ENCODE measurements around the gene AHI1.
"Not testable (repeated sequence)": the region's sequence is repeated elsewhere in the genome, so short reads cannot be mapped to it uniquely, and the experiment has no call there.

AHI1 gene

DNA sequence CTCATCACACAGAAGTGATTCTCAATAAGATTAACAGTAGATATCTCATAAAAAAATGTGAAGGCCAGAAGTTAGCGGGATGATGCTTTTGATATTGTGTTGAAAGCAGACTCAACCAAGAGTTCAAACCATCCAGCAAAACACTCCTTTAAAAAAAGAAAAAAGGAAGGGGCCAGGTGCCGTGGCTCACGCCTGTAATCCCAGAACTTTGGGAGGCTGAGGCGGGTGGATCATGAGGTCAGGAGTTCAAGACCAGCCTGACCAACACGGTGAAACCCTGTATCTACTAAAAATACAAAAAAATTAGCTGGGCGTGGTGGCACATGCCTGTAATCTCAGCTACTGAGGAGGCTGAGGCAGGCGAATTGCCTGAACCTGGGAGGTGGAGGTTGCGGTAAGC is 157.6 kb downstream of the AHI1 start:
- not testable (repeated sequence) for FAIRE-seq; DNase-seq (ENCODE audit: insufficient read length, low spot score)

DNA sequence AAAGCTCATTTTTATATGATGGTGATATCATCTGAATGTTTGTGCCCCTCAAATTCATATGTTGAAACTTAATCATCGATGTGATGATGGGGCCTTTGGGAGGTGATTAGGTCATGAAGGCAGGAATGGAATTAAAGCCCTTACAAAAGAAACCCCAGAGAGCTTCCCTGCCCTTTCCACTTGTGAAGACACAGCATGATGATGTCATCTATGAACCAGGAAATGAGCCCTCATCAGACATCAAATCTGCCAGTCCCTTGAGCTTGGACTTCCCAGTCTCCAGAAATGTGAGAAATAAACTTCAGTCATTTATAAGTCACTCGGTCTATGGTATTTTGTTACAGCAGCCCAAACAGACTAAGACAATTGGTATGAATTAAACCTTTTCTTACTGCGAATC is 163.4 kb downstream of the AHI1 start:
- no peak for DNase-seq (ENCODE audit: insufficient read length, low spot score)

DNA sequence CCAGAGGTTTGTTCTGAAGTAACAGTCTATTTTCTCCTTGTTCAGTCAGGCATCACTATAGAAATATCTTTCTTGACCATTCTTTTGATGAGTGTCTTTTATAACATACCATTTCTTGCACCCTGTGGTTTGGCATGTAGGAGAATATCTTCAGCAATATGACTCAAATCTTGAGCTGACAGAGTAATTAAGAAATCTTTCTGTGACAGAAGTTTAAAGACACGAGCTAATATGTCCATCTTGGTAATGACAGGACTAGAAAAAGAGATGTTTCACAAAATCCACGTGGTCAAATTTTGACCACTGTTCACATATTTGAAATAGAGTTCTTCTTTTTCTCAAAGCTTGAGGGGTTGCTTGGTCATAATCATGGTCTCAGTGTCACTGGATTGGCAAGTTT is 166.5 kb downstream of the AHI1 start:
- FAIRE-seq (no peak), DNase-seq (ENCODE audit: insufficient read length, low spot score) (no peak)

More for the DNA sequence above, 163.4 kb downstream of the AHI1 start:
- FAIRE-seq, result no peak

DNA sequence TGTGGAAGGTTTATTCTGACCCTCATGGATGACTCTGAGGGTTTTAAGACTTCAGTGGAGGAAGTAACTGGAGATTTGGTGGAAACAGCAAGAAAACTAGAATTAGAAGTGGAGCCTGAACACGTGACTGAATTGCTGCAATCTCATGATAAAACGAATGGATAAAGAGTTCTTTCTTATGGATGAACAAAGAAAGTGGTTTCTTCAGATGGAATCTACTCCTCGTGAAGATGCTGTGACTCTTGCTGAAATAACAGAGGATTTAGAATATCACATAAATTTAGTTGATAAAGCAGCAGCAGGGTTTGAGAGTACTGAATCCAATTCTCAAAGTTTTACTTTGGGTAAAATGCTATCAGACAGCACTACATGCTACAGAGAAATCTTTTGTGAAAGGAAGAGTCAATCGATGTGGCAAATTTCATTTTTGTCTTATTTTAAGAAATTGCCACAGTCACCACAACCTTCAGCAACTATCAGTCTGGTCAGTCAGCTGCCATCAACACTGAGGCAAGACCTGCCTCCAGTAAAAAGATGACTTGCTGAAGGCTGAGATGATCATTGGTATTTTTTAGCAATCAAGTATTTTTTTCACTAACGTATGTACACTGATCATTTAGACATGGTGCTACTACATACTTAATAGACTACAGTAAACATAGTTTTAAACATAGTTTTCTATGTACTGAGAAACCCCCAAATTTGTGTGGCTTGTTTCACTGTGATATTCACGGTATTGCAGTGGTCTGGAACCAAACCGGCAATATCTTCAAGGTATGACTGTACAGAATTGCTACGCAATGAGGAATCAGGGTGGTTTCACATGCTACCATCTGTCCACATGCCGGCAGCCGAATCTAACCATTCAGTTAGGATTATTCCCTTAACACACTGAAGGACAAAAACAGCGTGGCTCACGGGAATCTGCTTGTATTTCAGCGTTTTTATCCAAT is 167.4 kb downstream of the AHI1 start:
- FAIRE-seq, result no peak
- no peak for DNase-seq (ENCODE audit: insufficient read length, low spot score)

DNA sequence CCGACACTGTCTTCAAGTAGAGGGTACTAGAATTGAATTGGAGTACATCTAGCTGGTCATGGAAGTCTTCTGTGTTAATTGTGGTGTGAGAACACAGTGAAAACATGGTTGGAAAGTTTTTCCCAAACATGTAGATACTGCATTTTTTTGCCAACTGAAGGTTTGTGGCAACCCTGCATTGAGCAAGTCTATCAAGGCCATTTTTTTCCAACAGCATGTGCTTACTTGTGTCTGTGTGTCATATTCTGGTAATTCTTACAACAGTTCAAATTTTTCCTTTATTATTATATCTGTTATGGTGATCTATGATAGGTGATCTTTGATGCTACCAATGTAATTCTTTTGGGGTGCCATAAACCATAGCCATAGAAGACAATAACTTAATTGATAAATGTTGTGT is 169.4 kb downstream of the AHI1 start:
- FAIRE-seq (no peak), DNase-seq (ENCODE audit: insufficient read length, low spot score) (no peak)

DNA sequence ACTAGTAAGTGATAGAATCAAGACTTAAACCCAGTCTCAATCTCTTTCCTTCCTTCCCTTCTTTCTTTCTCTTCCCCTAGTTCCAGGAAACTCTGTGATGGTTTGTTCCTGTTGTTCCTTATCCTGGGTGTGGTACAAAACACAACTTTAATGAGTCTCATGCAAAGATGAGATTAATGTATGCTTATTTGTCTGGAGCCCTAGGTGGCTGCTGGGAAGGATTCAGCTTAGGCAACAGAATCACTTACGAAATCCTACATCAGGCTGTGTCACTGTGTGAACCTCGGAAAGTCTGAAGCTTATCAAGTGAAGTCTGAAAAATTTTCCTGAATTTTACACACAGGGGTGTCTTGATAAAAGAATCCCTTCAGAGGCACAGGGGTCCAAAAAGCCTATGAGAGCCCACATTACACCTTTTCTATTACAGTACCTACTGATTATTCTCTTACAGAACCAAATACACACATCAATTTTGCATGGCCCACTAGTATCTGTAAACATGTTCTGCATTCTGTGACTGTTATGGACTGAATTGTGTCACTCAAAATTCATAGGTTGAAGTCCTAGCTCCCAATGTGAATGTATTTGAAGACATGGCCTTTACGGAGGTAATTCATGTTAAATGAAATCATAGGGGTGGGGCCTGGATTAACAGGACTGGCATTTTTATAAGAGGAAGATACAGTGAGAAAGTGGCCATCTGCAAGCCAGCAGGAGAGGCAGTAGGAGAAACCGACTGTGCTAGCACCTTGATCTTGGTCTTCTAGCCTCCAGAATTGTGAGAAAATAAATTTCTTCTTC is 171.7 kb downstream of the AHI1 start:
- DNase-seq (ENCODE audit: insufficient read length, low spot score), result no peak
- no peak for FAIRE-seq

DNA sequence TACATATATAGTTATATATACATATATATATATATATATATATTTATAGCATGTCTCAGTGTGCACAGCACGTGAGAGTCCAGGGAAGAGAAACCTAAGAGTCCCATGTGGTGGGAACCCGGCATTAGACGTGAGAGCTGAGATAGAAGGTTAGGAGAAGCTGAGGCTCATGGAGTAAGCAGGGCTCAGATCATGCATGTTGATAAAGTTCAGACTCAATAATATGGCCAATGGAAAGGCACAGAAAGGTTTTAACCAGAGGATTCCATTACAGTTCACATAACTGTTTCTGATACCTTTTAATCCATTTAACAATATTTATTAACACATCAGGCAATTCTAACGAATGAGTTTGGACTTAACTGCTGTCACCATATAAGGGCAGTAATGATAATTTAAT is 173.0 kb downstream of the AHI1 start:
- no peak for DNase-seq (ENCODE audit: insufficient read length, low spot score)
- FAIRE-seq, result no peak

DNA sequence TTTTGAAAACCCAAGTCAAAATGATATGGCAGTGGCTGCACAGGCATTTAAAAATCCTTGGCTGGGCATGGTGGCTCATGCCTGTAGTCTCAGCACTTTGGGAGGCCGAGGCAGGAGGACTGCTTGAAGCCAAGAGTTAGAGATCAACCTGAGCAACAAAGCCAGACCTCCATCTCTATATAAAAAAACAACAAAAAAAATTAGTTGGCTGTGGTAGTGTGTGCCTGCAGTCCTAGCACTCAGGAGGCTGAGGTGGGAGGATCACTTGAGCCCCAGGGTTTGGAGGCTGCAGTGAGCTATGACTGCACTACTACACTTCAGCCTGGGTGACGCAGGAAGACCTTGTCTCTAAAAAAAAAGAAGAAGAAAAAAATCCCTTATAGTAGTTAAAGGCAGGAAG is 173.6 kb downstream of the AHI1 start:
- DNase-seq (ENCODE audit: insufficient read length, low spot score), result no peak
- FAIRE-seq, result no peak

DNA sequence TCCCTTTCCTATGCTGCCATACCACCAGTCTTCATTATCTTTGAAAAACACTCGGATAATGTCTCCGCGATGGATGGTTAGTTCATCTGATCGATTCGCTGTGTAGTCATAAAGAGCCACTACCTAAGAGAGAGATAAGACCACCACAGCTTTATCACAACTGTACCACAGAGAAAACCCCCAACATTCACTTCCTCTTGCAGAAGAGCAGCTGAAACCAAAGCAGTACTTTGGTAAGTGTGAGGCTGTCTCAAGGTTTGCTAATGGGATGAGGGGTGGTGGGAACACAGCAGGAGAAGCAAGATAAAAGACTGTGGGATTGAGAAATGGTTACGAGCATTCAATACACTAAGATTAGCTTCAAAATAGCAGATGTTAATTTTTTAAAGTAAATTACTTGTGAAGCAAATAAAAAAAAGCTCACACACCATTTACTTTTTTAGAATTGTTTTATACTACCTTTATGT is 174.3 kb downstream of the AHI1 start:
- DNase-seq (ENCODE audit: insufficient read length, low spot score), result no peak
- no peak for FAIRE-seq

DNA sequence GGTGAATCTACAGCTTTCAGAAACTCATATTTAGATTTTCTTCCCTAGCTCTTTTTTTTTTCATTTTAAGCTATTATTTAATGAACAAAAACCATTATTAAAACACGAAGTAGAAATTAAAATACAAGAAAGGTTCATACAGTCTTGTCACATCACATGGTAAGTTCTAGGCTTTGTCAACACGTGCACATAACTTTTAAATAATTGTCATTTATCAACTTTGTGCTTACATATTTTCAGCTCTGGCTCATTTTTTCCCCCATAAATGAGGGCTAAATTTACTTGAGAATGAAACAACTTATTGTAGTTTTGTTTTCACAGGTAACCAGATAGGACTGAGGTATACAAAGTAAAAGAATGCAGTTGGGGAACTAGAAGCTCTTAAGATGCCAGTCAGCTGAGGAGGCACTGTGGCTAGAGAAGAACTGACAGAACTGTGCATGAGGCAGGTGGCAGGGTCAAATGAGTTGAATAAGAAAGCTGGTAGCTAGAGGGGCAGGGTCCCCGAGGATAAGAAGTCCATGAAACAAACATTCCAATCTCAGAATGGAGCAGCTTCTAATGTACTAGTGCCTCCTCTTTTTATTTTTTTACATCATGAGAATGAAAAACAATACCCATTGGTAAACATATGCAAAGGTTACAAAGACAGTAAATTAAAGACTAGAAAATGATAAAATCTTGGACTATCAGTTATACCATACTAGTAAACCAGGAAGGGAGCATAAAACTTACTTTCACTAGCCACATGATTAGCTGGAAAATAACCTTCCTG is 174.9 kb downstream of the AHI1 start:
- FAIRE-seq (no peak), DNase-seq (ENCODE audit: insufficient read length, low spot score) (no peak)

DNA sequence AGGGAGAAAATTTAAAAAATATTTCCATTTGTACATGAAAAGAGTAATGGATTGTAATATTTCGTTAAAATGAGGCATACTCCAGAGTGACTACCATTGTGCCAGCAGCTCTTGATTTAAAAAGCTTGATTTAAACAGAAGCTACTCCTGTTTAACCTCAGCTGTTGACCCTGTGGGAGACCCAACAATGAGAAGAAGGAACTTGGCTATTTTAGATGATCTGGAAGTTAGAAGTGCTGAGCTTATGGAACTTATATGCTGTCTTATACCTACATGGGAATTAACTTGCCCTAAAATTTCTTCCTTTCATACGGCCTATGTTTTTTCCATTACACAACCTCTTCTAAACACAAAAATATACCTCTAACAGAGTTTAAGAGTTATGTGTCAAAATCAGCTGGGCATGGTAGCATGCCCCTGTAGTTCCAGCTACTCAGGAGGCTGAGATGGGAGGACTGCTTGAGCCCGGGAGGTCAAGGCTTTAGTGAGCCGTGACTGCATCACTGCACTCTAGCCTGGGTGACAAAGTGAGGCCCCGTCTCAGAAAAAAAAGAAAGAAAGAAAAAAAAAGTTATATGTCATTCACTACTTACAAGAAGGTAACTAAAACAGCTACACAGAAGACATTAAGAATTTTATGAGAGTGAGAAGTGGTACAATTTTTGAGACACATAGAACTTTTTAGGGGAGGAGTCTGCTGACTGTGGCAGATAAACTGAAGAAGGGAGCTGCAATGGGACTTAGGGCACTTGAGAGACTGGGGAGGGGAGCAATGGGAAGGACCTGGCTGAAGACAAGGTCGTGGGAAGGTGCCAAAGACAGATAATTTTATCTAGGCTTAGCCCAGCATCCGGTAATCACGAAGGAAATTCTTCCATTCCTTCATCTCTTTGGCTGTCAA is 176.6 kb downstream of the AHI1 start:
- DNase-seq (ENCODE audit: insufficient read length, low spot score), result no peak
- FAIRE-seq, result no peak

DNA sequence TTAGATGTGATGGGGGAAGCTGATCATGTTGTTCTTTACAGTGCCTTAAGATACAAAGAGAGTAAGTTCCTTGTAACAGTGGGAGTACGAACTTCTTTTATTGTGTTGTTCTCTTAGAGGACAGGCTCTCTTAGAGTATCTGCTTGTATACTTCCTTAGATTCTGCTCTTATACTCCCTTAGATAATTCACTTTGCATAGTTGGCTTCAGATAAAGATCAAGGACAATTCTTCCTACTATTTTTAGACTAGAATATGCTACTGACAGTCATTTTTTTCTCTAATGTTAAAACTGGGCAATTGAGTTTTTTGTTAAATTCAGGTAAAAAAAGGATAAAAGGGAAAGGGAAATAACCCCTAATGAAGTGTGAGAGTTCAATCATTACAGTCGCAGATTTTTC is 177.7 kb downstream of the AHI1 start:
- no peak for FAIRE-seq

DNA sequence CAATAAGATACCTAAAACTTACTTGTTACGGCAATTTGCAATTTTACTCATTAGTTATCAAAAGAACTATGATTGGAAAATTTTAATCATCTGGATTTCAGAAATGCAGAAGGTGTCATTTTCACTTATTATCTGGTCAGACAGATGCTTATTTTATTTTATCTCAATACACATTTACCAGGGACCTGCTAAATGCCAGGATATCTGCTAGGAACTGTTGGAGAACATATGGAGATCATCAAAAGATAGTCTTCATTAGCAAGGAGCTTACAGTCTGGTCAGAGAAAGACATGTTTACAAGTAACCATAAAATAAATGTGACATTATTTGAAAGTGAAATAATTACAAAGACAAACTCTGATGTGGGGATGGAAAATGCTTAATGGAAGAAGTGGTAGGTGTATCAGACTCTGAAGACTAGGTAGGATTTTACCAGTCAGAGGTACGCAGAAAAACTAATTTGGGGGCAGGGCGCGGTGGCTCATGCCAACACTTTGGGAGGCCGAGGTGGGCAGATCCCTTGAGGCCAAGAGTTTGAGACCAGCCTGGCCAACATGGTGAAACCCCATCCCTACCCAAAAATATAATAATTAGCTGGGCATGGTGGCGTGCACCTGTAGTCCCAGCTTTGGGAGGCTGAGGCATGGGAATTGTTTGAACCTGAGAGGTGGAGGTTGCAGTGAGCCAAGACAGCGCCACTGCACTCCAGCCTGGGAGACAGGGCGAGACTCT is 178.6 kb downstream of the AHI1 start:
- FAIRE-seq (no peak), DNase-seq (ENCODE audit: insufficient read length, low spot score) (no peak)

More for the DNA sequence above, 177.7 kb downstream of the AHI1 start:
- no peak for DNase-seq (ENCODE audit: insufficient read length, low spot score)

DNA sequence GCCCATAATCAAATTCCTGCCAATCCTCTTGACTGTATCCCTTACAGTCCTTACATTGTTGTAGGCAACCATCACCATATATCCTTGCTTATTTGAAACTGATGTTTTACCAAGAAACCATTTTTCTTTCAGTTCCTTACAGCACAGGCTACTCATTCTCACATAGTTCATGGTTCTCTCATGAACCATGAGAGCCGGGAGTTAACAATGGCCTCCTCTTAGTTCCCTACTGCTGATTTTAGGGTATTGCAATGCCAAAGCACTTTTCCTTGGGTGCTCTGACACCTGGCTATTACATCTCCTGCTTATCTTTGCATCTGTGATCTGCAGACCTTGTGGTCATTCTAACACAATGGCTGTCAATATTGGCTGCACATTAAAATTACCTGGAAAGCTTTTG is 183.0 kb downstream of the AHI1 start:
- no peak for DNase-seq (ENCODE audit: insufficient read length, low spot score)
- FAIRE-seq, result no peak

DNA sequence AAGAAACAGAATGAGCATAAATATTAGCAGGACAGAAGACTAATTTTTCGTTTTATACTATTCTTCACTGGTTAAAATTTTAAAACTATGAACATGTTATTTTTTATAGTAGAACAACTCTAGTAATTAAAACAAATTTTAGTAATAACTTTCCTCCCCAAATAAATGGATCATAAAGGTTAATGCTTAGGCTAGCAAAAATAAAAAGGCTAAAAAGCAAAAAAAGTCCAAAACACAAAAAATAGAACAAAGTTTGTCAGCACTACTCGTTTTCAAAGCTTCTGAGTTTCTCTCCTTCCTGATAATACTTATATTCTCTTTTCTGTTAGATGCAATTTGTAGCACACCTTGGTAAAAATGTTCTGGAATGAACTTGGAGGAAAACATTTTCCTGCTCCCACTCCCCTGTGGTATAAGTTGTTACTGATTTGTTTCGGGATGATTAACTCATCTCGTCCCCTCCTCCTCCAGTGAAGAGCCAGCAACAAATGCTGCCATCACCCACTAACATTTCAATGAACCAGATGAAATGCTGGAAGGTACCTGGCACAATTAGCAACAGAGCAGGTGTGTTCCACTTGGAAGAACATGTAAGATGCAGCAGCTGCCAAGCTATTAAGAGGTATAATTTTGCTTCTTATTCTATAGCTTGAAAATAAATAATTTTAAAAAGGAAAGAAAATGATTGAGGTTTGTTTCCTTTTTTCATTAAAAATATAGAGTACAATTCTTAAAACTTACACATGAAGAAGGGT is 185.9 kb downstream of the AHI1 start:
- DNase-seq (ENCODE audit: insufficient read length, low spot score) (no peak), FAIRE-seq (no peak)

DNA sequence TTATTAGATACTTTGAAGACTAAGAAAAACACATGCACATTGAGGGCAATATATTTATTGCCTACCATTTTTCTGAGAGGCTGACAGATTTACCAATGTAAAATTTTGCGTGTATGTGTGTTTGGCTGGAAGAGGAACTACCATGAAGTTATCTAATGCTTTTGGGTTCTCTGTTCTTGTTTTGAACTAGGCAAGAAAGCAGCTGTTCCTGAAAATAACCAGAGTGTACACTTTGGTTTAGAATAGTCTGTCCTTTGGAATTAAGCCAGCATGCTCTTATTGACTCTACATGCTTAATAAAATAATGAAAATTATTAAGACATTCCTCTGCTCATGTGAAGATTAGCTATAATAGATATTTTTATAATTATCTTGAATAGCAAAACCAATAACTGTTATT is 187.2 kb downstream of the AHI1 start:
- FAIRE-seq, result no peak
- no peak for DNase-seq (ENCODE audit: insufficient read length, low spot score)

DNA sequence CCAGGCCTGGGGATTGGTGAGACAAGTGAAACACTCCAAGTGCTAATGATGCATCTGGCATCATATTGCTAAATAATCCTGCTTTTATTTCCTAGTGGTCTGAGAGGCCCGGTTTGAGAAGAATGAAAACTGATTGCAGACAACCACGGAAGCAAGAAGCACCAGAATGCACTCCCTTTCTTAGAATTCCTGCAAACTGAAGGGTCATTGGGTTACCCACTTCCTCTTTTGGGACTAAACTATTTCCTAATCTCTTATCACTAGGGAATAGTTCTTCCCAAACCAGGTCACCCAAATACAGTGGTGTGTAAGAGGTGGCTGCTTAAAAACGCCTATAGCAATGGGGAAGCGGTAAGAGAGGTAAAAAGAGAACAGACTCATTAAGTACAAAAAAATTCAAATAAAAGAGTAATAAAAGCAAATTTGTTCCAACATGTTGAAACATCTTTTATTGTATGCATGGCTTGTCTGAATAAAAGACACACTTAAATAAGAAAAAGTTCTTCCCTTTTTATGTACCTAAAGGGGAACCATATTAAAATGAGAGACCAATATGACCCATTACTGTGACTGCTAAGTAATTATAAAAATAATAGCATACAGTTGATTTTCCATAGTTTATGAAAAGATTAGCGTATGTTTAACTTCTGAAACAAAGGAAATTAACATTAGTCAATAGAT is 190.7 kb downstream of the AHI1 start:
- FAIRE-seq (no peak), DNase-seq (ENCODE audit: insufficient read length, low spot score) (no peak)

DNA sequence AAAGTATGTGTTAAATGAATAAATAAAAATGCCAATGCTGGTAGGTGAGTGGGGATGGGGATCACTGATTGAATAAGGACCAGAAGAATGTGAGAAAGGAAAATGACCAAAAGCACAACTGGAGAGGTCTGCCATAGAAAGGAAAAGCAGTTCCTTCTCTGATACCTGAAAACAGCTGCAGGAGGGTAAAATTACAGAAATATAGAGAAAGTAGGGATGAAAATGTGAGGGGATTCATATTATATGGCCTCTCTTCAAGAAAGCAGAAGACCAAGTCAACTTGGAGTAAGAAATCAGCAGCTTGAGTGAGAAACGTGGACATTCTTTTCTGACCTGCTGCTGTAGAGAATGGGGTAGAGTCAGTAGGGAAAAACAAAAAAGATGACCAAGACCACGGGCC is 191.4 kb downstream of the AHI1 start:
- DNase-seq (ENCODE audit: insufficient read length, low spot score), result no peak
- FAIRE-seq, result no peak
